ENCODE results near the gene THADA.

GRCh38 chr2:43513216-43513615, 82.6 kb downstream of the THADA start:
- TF ChIP-seq CTCF (IDR thresholded peaks at IDR 0.05) (no peak), POLR2A (IDR thresholded peaks at IDR 0.05) (no peak)
